A673 (cell line): ENCODE measurements around the gene LRP4. TPM values are rescaled to one million over a fixed set of nuclear protein-coding genes. Genes with fewer than 3 reads are reported as not detected.

Experiments
- BruUV-seq: library from RNA; stranded (reverse); fragments of 400-500 nt; replicated peaks from 2 replicates; lab custom pipeline; 2021; lab: Mats Ljungman, UMichigan
- CTCF ChIA-PET: fragments of 300-600 bp; sonication (Branson Sonifier 250); formaldehyde crosslinking; loops from one replicate; lab custom pipeline; 2022; ENCODE audit warnings: antibody characterized with exemption; lab: Charles Lee
- POLR2A ChIA-PET: fragments of 300-600 bp; sonication (Branson Sonifier 250); formaldehyde crosslinking; loops from one replicate; lab custom pipeline; 2022; ENCODE audit warnings: antibody characterized with exemption; ENCODE audit not compliant: low non-redundant PET; lab: Charles Lee
- DNase-seq: peaks from one replicate; pipeline ENCODE4 v3.0.0-alpha.2; 2015; ENCODE audit warnings: low spot score
- H3K27ac ChIP-seq: fragments of 200-600 bp; sonication (generic); 2 replicates; pipeline ENCODE4 v1.5.1; 2016; ENCODE audit warnings: mixed run types, low read depth, mild to moderate bottlenecking, mixed read lengths, antibody characterized with exemption, low read length; ENCODE audit not compliant: poor library complexity, severe bottlenecking
- H3K27me3 ChIP-seq: fragments of 200-600 bp; sonication (generic); replicated peaks from 2 replicates; pipeline ENCODE4 v1.6.1; 2017; ENCODE audit warnings: mixed run types, low read depth, mild to moderate bottlenecking, mixed read lengths, antibody characterized with exemption, low read length; ENCODE audit not compliant: insufficient read depth, poor library complexity
- H3K36me3 ChIP-seq: fragments of 200-600 bp; sonication (generic); 2 replicates; pipeline ENCODE4 v1.6.1; 2016; ENCODE audit warnings: mixed run types, mild to moderate bottlenecking, mixed read lengths, antibody characterized with exemption, low read length; ENCODE audit not compliant: insufficient read depth, poor library complexity, severe bottlenecking
- H3K4me1 ChIP-seq: fragments of 200-600 bp; sonication (generic); 2 replicates; pipeline ENCODE4 v1.6.1; 2017; ENCODE audit warnings: mixed run types, mild to moderate bottlenecking, mixed read lengths, antibody characterized with exemption, low read length; ENCODE audit not compliant: insufficient read depth, poor library complexity, severe bottlenecking
- H3K4me3 ChIP-seq: fragments of 200-600 bp; sonication (generic); 2 replicates; pipeline ENCODE4 v1.5.1; 2016; ENCODE audit warnings: low read depth, mixed run types, mild to moderate bottlenecking, mixed read lengths, low read length; ENCODE audit not compliant: poor library complexity, severe bottlenecking
- H3K9me3 ChIP-seq: fragments of 200-600 bp; sonication (generic); 2 replicates; pipeline ENCODE4 v1.6.1; 2016; ENCODE audit warnings: mixed run types, low read depth, mild to moderate bottlenecking, mixed read lengths, antibody characterized with exemption, low read length; ENCODE audit not compliant: poor library complexity, severe bottlenecking
- CTCF ChIP-seq: fragments of 300-800, 200-600 bp; sonication (generic); conservative IDR thresholded peaks from 2 replicates; pipeline ENCODE4 v1.5.1; 2017; ENCODE audit warnings: low read depth, mild to moderate bottlenecking, antibody characterized with exemption, low read length, moderate library complexity, mixed read lengths
- EZH2 ChIP-seq: fragments of 200-600 bp; sonication (generic); IDR thresholded peaks from 2 replicates; pipeline ENCODE4 v1.6.1; 2017; ENCODE audit warnings: borderline replicate concordance, low read depth, mild to moderate bottlenecking, mixed read lengths, antibody characterized with exemption, low read length; ENCODE audit not compliant: poor library complexity, severe bottlenecking
- intact Hi-C: fragments of 100-400 bp; cut with micrococcal nuclease; formaldehyde crosslinking; loops from one replicate; pipeline ENCODE4 v1.10.0; 2022; ENCODE audit not compliant: unreplicated experiment
- total RNA-seq: library from RNA; stranded (reverse); gene quantifications from 2 replicates; pipeline ENCODE4 v1.2.3, GENCODE V29; 2021

The LRP4 gene
- total RNA-seq, 1 experiment from 2014 or later = 31.8 TPM

GRCh38 chr11:46949297-46949696 lies 30.9 kb upstream of the LRP4 start:
- DNase-seq = no peak
- H3K4me1 ChIP-seq = peaks cover 5% of the 10 kb centered on the region
- intact Hi-C loops = no loop called here
- H3K9me3 ChIP-seq = no peaks in the 10 kb centered on the region
- ChIA-PET CTCF (interaction anchor here (1.2 kb wide), 1 partner anchor 204 kb away, joined by 4 read pairs; no protein-coding TSS in a partner anchor), POLR2A (interaction anchor here (0.7 kb wide), 1 partner anchor 1511 kb away, joined by 4 read pairs; no protein-coding TSS in a partner anchor)
- H3K36me3 ChIP-seq = no peaks in the 10 kb centered on the region
- no TSS peak for BruUV-seq
- H3K27me3 ChIP-seq = no peaks in the 10 kb centered on the region
- H3K4me3 ChIP-seq = no peak overlapping the region
- TF ChIP-seq CTCF (no peak), EZH2 (no peak)
- H3K27ac ChIP-seq = no peak overlapping the region

- Histone ChIP-seq H3K4me3 (no peak overlapping the region), H3K36me3 (no peaks in the 10 kb centered on the region), H3K4me1 (peaks cover 5% of the 10 kb centered on the region), H3K27ac (no peak overlapping the region), H3K9me3 (no peaks in the 10 kb centered on the region), H3K27me3 (no peaks in the 10 kb centered on the region)
- ChIA-PET CTCF (interaction anchor here (1.2 kb wide), 1 partner anchor 205 kb away, joined by 4 read pairs; no protein-coding TSS in a partner anchor), POLR2A (interaction anchor here (0.6 kb wide), 1 partner anchor 62 kb away, joined by 4 read pairs; no protein-coding TSS in a partner anchor)
- TF ChIP-seq CTCF (no peak), EZH2 (no peak)
- DNase-seq = peak; percentile 52
- intact Hi-C loops = no loop called here
- BruUV-seq = no TSS peak
Observed at GRCh38 chr11:46948378-46949131, 30.2 kb upstream of the LRP4 start.

GRCh38 chr11:46947399-46948077 lies 29.2 kb upstream of the LRP4 start:
- no peak overlapping the region for H3K4me3 ChIP-seq
- intact Hi-C loops = no loop called here
- CTCF ChIA-PET = no interaction called here
- BruUV-seq = no TSS peak
- DNase-seq = no peak
- H3K9me3 ChIP-seq = no peaks in the 10 kb centered on the region
- POLR2A ChIA-PET = no interaction called here
- no peaks in the 10 kb centered on the region for H3K36me3 ChIP-seq
- no peak overlapping the region for H3K27ac ChIP-seq
- peaks cover 5% of the 10 kb centered on the region for H3K4me1 ChIP-seq
- TF ChIP-seq CTCF (no peak), EZH2 (no peak)
- H3K27me3 ChIP-seq = no peaks in the 10 kb centered on the region
